Activated B cell treated with CpG ODN at 0.5 μM for 24 hours (primary cell): ENCODE results near the gene MRPL28. TPM values are rescaled to one million over a fixed set of nuclear protein-coding genes. Genes with fewer than 3 reads are reported as not detected.
"Not testable (repeated sequence)": the region's sequence is repeated elsewhere in the genome, so short reads cannot be mapped to it uniquely, and the experiment has no call there.

Source experiments
- ATAC-seq: fragments of 200-7000 bp; cut with Tn5 transposase; one replicate; pipeline ENCODE4 v1.10.0; 2021; ENCODE audit warnings: low read depth, mild to moderate bottlenecking, moderate library complexity
- CTCF ChIA-PET: fragments of 350-600 bp; sonication (Branson Sonifier 250); formaldehyde crosslinking; loops from one replicate; lab custom pipeline; 2021; ENCODE audit warnings: antibody characterized with exemption; lab: Charles Lee
- POLR2A ChIA-PET: fragments of 350-600 bp; sonication (Branson Sonifier 250); formaldehyde crosslinking; loops from one replicate; lab custom pipeline; 2021; ENCODE audit warnings: antibody characterized with exemption; lab: Charles Lee
- DNase-seq: peaks from one replicate; pipeline ENCODE4 v3.0.0; 2022
- H3K27ac Mint-ChIP-seq: one replicate; pipeline ENCODE4 v1.8.0; 2020; ENCODE audit warnings: mixed read lengths
- H3K27me3 Mint-ChIP-seq: one replicate; pipeline ENCODE4 v1.8.0; 2021; ENCODE audit warnings: mixed read lengths
- H3K36me3 Mint-ChIP-seq: one replicate; pipeline ENCODE4 v1.8.0; 2021; ENCODE audit warnings: low read depth, mixed read lengths
- H3K4me1 Mint-ChIP-seq: one replicate; pipeline ENCODE4 v1.8.0; 2021; ENCODE audit warnings: mixed read lengths
- H3K4me3 Mint-ChIP-seq: one replicate; pipeline ENCODE4 v1.8.0; 2020; ENCODE audit warnings: mild to moderate bottlenecking, mixed read lengths
- H3K9me3 Mint-ChIP-seq: one replicate; pipeline ENCODE4 v1.8.0; 2020; ENCODE audit warnings: mixed read lengths
- CTCF ChIP-seq: fragments of 200-600 bp; IDR thresholded peaks from one replicate; pipeline ENCODE4 v1.8.0; 2022; ENCODE audit warnings: antibody characterized with exemption, mild to moderate bottlenecking
- intact Hi-C: fragments of 100-400 bp; cut with micrococcal nuclease; formaldehyde crosslinking; loops from one replicate; pipeline ENCODE4 v1.15.1; 2024
- total RNA-seq: library from RNA; stranded (reverse); gene quantifications from 2 replicates; pipeline ENCODE4 v1.2.3, GENCODE V29; 2022

MRPL28 gene
- total RNA-seq, 1 donor from 2014 or later: 82.4 TPM

GRCh38 chr16:350203-350602 is 20.1 kb downstream of the MRPL28 start:
- Mint-ChIP-seq H3K27ac (no peak overlapping the region), H3K36me3 (peaks cover 30% of the 10 kb centered on the region), H3K4me3 (peak overlapping the region; percentile 24), H3K9me3 (no peaks in the 10 kb centered on the region), H3K27me3 (no peaks in the 10 kb centered on the region), H3K4me1 (peaks cover 46% of the 10 kb centered on the region)
- DNase-seq (no peak), ATAC-seq (no peak)
- POLR2A ChIA-PET: interaction anchor here (1.0 to 1.1 kb wide), 2 partner anchors 21 to 115 kb away, joined by 4 read pairs; no protein-coding TSS in a partner anchor
- intact Hi-C loops: no loop called here
- CTCF ChIA-PET: interaction anchor here (0.8 to 1.3 kb wide), 3 partner anchors 12 to 285 kb away, joined by 3 to 4 read pairs (median 3); no protein-coding TSS in a partner anchor
- no peak for TF ChIP-seq CTCF

- ChIA-PET CTCF (interaction anchor here (1.1 to 1.3 kb wide), 2 partner anchors 13 to 242 kb away, joined by 3 to 4 read pairs; no protein-coding TSS in a partner anchor), POLR2A (interaction anchor here (0.6 to 1.6 kb wide), 4 partner anchors 52 to 183 kb away, joined by 3 to 10 read pairs (median 4); partner anchors contain the start of gene DECR2)
- intact Hi-C loops: no loop called here
- H3K9me3 Mint-ChIP-seq: no peaks in the 10 kb centered on the region
- peak overlapping the region; percentile 43 for H3K27ac Mint-ChIP-seq
- TF ChIP-seq CTCF: no peak
- peaks cover 39% of the 10 kb centered on the region for H3K36me3 Mint-ChIP-seq
- peaks cover 46% of the 10 kb centered on the region for H3K4me1 Mint-ChIP-seq
- H3K27me3 Mint-ChIP-seq: no peaks in the 10 kb centered on the region
- ATAC-seq (no peak), DNase-seq (no peak)
- no peak overlapping the region for H3K4me3 Mint-ChIP-seq
These were observed 21.1 kb downstream of the MRPL28 start for GRCh38 chr16:349211-349610.

- DNase-seq, intact Hi-C loops, ATAC-seq, H3K4me3 Mint-ChIP-seq, H3K27me3 Mint-ChIP-seq, H3K27ac Mint-ChIP-seq, H3K9me3 Mint-ChIP-seq: not testable (repeated sequence)
- CTCF ChIA-PET: interaction anchor here (1.1 kb wide), 1 partner anchor 241 kb away, joined by 3 read pairs; no protein-coding TSS in a partner anchor
- H3K36me3 Mint-ChIP-seq: peaks cover 42% of the 10 kb centered on the region
- POLR2A ChIA-PET: interaction anchor here (0.6 to 1.6 kb wide), 2 partner anchors 53 to 115 kb away, joined by 3 to 9 read pairs; partner anchors contain the start of gene DECR2
- H3K4me1 Mint-ChIP-seq: peaks cover 46% of the 10 kb centered on the region
These were observed 21.8 kb downstream of the MRPL28 start for GRCh38 chr16:348495-348894.

GRCh38 chr16:347203-347602 is 23.1 kb downstream of the MRPL28 start:
- DNase-seq (no peak), ATAC-seq (no peak)
- Mint-ChIP-seq H3K36me3 (peaks cover 50% of the 10 kb centered on the region), H3K4me1 (peaks cover 50% of the 10 kb centered on the region), H3K27ac (no peak overlapping the region), H3K27me3 (no peaks in the 10 kb centered on the region), H3K9me3 (no peaks in the 10 kb centered on the region), H3K4me3 (no peak overlapping the region)
- ChIA-PET CTCF (no interaction called here), POLR2A (no interaction called here)
- intact Hi-C loops: no loop called here
- TF ChIP-seq CTCF: no peak

- Mint-ChIP-seq H3K4me3 (no peak overlapping the region), H3K36me3 (peaks cover 54% of the 10 kb centered on the region)
- no peak for TF ChIP-seq CTCF
These were observed 23.8 kb downstream of the MRPL28 start for GRCh38 chr16:346587-346986.

More at GRCh38 chr16:346587-346986, 23.8 kb downstream of the MRPL28 start:
- POLR2A ChIA-PET: no interaction called here
- intact Hi-C loops: no loop called here
- CTCF ChIA-PET: no interaction called here
- no peak for ATAC-seq
- no peaks in the 10 kb centered on the region for H3K9me3 Mint-ChIP-seq
- DNase-seq: no peak
- H3K27ac Mint-ChIP-seq: no peak overlapping the region
- peaks cover 54% of the 10 kb centered on the region for H3K4me1 Mint-ChIP-seq
- no peaks in the 10 kb centered on the region for H3K27me3 Mint-ChIP-seq
